ENCODE data around the gene PRCD.

Gene PRCD

GRCh38 chr17:76539631-76540271 is at the start of gene PRCD:
Gene PRCD, plus strand, starts transcription at chr17:76540044. Its CDS starts 98 bp downstream, at chr17:76540142.
- no peak for DNase-seq

GRCh38 chr17:76490112-76490710 is 49.6 kb upstream of the PRCD start:
- no peak for DNase-seq

- DNase-seq: no peak
These were observed 48.3 kb upstream of the PRCD start for GRCh38 chr17:76491271-76492122.

GRCh38 chr17:76492123-76492988 is 47.5 kb upstream of the PRCD start:
- DNase-seq: no peak

GRCh38 chr17:76492989-76493501 is 46.8 kb upstream of the PRCD start:
- peak; percentile 46 for DNase-seq

GRCh38 chr17:76493505-76494167 is 46.2 kb upstream of the PRCD start:
- no peak for DNase-seq

- no peak for DNase-seq
These were observed 44.0 kb upstream of the PRCD start for GRCh38 chr17:76495663-76496400.

- DNase-seq: no peak
These were observed 43.4 kb upstream of the PRCD start for GRCh38 chr17:76496464-76496863.

GRCh38 chr17:76497699-76497978 is 42.2 kb upstream of the PRCD start:
- DNase-seq: no peak

GRCh38 chr17:76497979-76498875 is 41.6 kb upstream of the PRCD start:
- DNase-seq: peak; percentile 73

- no peak for DNase-seq
These were observed 41.0 kb upstream of the PRCD start for GRCh38 chr17:76498876-76499251.

GRCh38 chr17:76499267-76499667 is 40.6 kb upstream of the PRCD start:
- no peak for DNase-seq

GRCh38 chr17:76500074-76500746 is 39.6 kb upstream of the PRCD start:
- DNase-seq: no peak

GRCh38 chr17:76500747-76501017 is 39.2 kb upstream of the PRCD start:
- DNase-seq: no peak

GRCh38 chr17:76501018-76501826 is 38.6 kb upstream of the PRCD start, which contains the start of gene RHBDF2:
Gene RHBDF2, minus strand, starts transcription at chr17:76501423. Its CDS starts 19,899 bp downstream, at chr17:76481524.
- DNase-seq: peak; percentile 59

GRCh38 chr17:76501827-76502307 is 38.0 kb upstream of the PRCD start:
- DNase-seq: no peak

- DNase-seq: no peak
These were observed 37.3 kb upstream of the PRCD start for GRCh38 chr17:76502341-76503211.

- no peak for DNase-seq
These were observed 35.7 kb upstream of the PRCD start for GRCh38 chr17:76504117-76504516.

Data from fibroblast of skin of right quadriceps (primary cell).